CD4-positive, alpha-beta T cell (primary cell): Measurements from ENCODE around the gene MIOX. TPM values are rescaled to one million over a fixed set of nuclear protein-coding genes. Genes with fewer than 3 reads are reported as not detected.

ENCODE experiments used
- ATAC-seq: fragments of 200-7000 bp; cut with Tn5 transposase; one replicate; pipeline ENCODE4 v1.10.0; 2022; ENCODE audit warnings: mild to moderate bottlenecking; ENCODE audit not compliant: poor library complexity
- CTCF ChIA-PET: fragments of 350-600 bp; sonication (Branson Sonifier 250); formaldehyde crosslinking; loops from one replicate; lab custom pipeline; 2021; ENCODE audit warnings: antibody characterized with exemption, inconsistent platforms; lab: Charles Lee
- POLR2A ChIA-PET: fragments of 350-600 bp; sonication (Branson Sonifier 250); formaldehyde crosslinking; loops from one replicate; lab custom pipeline; 2021; ENCODE audit warnings: antibody characterized with exemption, inconsistent platforms; lab: Charles Lee
- DNase-seq, 14 experiments: peaks; one replicate each; pipeline ENCODE4 v3.0.0-alpha.2; 2013 to 2020; ENCODE audit warnings: mixed read lengths in 2 of 14
- H3K27ac ChIP-seq, 2 donors: one replicate each; pipeline versions ENCODE4 v1.5.1 to v1.7.0; 2013; ENCODE audit warnings: low read length in 2 of 2, low read depth in 1 of 2, mild to moderate bottlenecking in 1 of 2
- H3K27me3 ChIP-seq, 2 experiments: 1 replicate in 1 of 2; 2 replicates in 1 of 2; pipeline versions ENCODE4 v1.6.1 to v1.7.0; 2013; ENCODE audit warnings: low read length in 2 of 2, control low read depth in 1 of 2, mild to moderate bottlenecking in 1 of 2, moderate library complexity in 1 of 2; ENCODE audit not compliant: insufficient read depth in 2 of 2, control insufficient read depth in 1 of 2
- H3K36me3 ChIP-seq: one replicate; pipeline ENCODE4 v1.6.1; 2013; ENCODE audit warnings: low read length, control low read depth; ENCODE audit not compliant: insufficient read depth
- H3K4me1 ChIP-seq: one replicate; pipeline ENCODE4 v1.6.1; 2013; ENCODE audit warnings: low read length, control low read depth; ENCODE audit not compliant: insufficient read depth
- H3K4me3 ChIP-seq: one replicate; pipeline ENCODE4 v1.5.1; 2013; ENCODE audit warnings: mild to moderate bottlenecking, low read length, moderate library complexity
- H3K9me3 ChIP-seq, 2 experiments: 1 replicate in 1 of 2; 2 replicates in 1 of 2; pipeline versions ENCODE4 v1.6.1 to v1.7.0; 2013; ENCODE audit warnings: low read length in 2 of 2, mild to moderate bottlenecking in 2 of 2, control low read depth in 1 of 2, moderate library complexity in 1 of 2; ENCODE audit not compliant: control insufficient read depth in 1 of 2, insufficient read depth in 1 of 2
- H3K27ac Mint-ChIP-seq: one replicate; pipeline ENCODE4 v1.8.0; 2020; ENCODE audit warnings: mixed read lengths
- H3K27me3 Mint-ChIP-seq: one replicate; pipeline ENCODE4 v1.8.0; 2021; ENCODE audit warnings: mixed read lengths
- H3K36me3 Mint-ChIP-seq: one replicate; pipeline ENCODE4 v1.8.0; 2021; ENCODE audit warnings: low read depth, mixed read lengths
- H3K4me1 Mint-ChIP-seq: one replicate; pipeline ENCODE4 v1.8.0; 2021; ENCODE audit warnings: low read depth, mixed read lengths
- H3K4me3 Mint-ChIP-seq: one replicate; pipeline ENCODE4 v1.8.0; 2020; ENCODE audit warnings: mild to moderate bottlenecking, mixed read lengths
- H3K9me3 Mint-ChIP-seq: one replicate; pipeline ENCODE4 v1.8.0; 2020; ENCODE audit warnings: mixed read lengths
- intact Hi-C, 2 experiments: fragments of 100-400 bp; cut with DNase I in 1 of 2; cut with micrococcal nuclease in 1 of 2; formaldehyde crosslinking; loops; one replicate each; pipeline versions ENCODE4 v1.15.1 to v1.9.0; 2023 to 2025; cut with DNase I, micrococcal nuclease
- total RNA-seq, 174 experiments: library from RNA in 2 of 174; stranded (reverse) in 2 of 174; gene quantifications; one replicate each; pipeline ENCODE4 v1.2.3 and lab custom pipeline; 2021 to 2026
- TF ChIP-seq, protein P1 (sequence below): fragments of 200-600 bp; IDR thresholded peaks from one replicate; pipeline ENCODE4 v1.8.0; 2022; ENCODE audit warnings: antibody characterized with exemption, mild to moderate bottlenecking

MIOX gene
- total RNA-seq, 2 experiments from 2014 or later, result not detected

DNA sequence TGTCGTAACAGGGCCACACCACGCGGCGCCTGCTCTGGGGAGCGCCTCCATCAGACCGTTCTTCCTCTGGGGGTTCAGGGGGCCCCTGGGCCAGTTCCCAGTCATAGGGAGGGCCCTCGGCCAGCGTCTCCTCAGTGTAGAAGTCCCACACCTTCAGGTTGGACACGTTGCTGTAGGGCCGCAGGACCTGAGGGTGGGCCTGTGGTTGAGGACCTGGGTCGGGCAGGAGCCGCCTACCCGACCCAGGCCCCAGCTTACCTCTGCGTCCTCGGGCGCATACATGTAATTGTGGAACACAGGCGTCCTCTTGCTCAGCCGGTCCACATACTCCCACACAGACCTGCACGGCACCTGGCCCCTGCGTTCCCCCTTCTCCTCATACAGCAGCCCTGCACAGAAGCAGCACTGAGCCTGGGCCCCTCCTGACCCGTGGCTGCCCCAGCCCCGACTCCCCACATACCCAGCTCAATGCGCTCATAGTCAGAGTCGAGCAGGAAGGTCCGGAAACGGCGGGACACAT, 32.0 kb upstream of the MIOX start:
- no peak for ATAC-seq
- H3K4me3 Mint-ChIP-seq, result no peak overlapping the region
- ChIA-PET CTCF (no interaction called here), POLR2A (interaction anchor here (1.0 kb wide), 1 partner anchor 15 kb away, joined by 4 read pairs; no protein-coding TSS in a partner anchor)
- intact Hi-C loops, result loop anchor here in 1 of 2 experiments (5.0 kb wide), 1 partner anchor 43 kb away; no protein-coding TSS in a partner anchor
- no peak overlapping the region for H3K27ac Mint-ChIP-seq
- Histone ChIP-seq H3K27ac (no peak overlapping the region), H3K4me3 (no peak overlapping the region), H3K9me3 (no peaks in the 10 kb centered on the region), H3K27me3 (no peaks in the 10 kb centered on the region), H3K4me1 (peaks cover 2% of the 10 kb centered on the region), H3K36me3 (peaks cover 82% of the 10 kb centered on the region)
- TF ChIP-seq, protein P1, sequence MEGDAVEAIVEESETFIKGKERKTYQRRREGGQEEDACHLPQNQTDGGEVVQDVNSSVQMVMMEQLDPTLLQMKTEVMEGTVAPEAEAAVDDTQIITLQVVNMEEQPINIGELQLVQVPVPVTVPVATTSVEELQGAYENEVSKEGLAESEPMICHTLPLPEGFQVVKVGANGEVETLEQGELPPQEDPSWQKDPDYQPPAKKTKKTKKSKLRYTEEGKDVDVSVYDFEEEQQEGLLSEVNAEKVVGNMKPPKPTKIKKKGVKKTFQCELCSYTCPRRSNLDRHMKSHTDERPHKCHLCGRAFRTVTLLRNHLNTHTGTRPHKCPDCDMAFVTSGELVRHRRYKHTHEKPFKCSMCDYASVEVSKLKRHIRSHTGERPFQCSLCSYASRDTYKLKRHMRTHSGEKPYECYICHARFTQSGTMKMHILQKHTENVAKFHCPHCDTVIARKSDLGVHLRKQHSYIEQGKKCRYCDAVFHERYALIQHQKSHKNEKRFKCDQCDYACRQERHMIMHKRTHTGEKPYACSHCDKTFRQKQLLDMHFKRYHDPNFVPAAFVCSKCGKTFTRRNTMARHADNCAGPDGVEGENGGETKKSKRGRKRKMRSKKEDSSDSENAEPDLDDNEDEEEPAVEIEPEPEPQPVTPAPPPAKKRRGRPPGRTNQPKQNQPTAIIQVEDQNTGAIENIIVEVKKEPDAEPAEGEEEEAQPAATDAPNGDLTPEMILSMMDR, result no peak
- H3K36me3 Mint-ChIP-seq, result peaks cover 73% of the 10 kb centered on the region
- no peaks in the 10 kb centered on the region for H3K27me3 Mint-ChIP-seq
- DNase-seq, result no peak
- H3K4me1 Mint-ChIP-seq, result no peaks in the 10 kb centered on the region
- no peaks in the 10 kb centered on the region for H3K9me3 Mint-ChIP-seq

DNA sequence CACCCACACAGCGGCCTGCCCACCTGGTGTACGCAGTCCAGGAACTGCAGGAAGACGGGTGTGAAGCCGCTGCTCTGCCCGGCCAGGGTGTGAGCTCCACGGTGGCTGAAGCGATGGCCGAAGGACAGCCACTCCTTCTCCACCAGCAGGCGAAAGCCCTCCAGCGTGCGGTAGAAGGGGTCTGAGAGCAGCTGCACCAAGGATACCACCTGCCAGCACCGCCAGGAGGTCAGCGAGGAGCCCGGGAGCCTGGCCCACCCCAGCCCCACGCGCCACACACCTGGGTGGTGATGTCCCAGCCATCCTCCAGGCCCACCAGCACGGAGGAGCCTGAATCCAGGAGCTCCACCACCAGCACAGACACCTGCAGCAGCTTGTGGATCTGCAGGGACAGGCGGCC, 31.5 kb upstream of the MIOX start:
- CTCF ChIA-PET, result no interaction called here
- H3K27ac Mint-ChIP-seq, result no peak overlapping the region

DNA sequence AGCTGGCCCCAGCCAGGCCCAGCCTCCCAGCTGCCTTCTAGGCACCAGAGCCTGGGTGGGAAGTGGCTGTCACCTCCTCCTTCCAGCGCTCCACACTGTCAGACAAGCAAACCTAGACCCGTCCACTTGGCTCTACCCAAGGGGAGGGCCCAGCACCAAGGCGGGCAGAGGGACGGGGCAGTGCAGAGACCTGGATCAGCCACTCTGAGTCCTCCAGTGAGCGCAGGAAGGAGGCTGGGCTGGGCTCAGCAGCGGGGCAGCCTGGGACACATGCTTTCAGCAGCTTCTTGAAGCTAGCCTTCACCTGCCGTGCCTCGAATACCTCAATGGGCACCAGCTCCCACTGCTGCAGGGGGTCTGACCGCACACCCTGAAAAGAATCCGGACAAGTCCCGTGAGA, 30.6 kb upstream of the MIOX start:
- ChIA-PET POLR2A (no interaction called here), CTCF (no interaction called here)
- no peaks in the 10 kb centered on the region for H3K9me3 Mint-ChIP-seq
- Histone ChIP-seq H3K9me3 (no peaks in the 10 kb centered on the region), H3K27me3 (no peaks in the 10 kb centered on the region), H3K4me3 (no peak overlapping the region), H3K4me1 (peaks cover 2% of the 10 kb centered on the region), H3K27ac (no peak overlapping the region), H3K36me3 (peaks cover 86% of the 10 kb centered on the region)
- no peak for DNase-seq
- no peak for ATAC-seq
- TF ChIP-seq, protein P1, result no peak
- H3K4me1 Mint-ChIP-seq, result no peaks in the 10 kb centered on the region
- H3K27me3 Mint-ChIP-seq, result no peaks in the 10 kb centered on the region
- peaks cover 70% of the 10 kb centered on the region for H3K36me3 Mint-ChIP-seq
- no peak overlapping the region for H3K27ac Mint-ChIP-seq
- H3K4me3 Mint-ChIP-seq, result no peak overlapping the region
- intact Hi-C loops, result no loop called here

More for the DNA sequence above, 31.5 kb upstream of the MIOX start:
- Mint-ChIP-seq H3K36me3 (peaks cover 69% of the 10 kb centered on the region), H3K4me1 (no peaks in the 10 kb centered on the region), H3K4me3 (no peak overlapping the region), H3K9me3 (no peaks in the 10 kb centered on the region), H3K27me3 (no peaks in the 10 kb centered on the region)
- POLR2A ChIA-PET, result interaction anchor here (1.0 kb wide), 1 partner anchor 14 kb away, joined by 4 read pairs; no protein-coding TSS in a partner anchor
- intact Hi-C loops, result no loop called here
- TF ChIP-seq, protein P1, result no peak
- DNase-seq (no peak), ATAC-seq (no peak)
- Histone ChIP-seq H3K27ac (no peak overlapping the region), H3K4me1 (peaks cover 2% of the 10 kb centered on the region), H3K9me3 (no peaks in the 10 kb centered on the region), H3K27me3 (no peaks in the 10 kb centered on the region), H3K36me3 (peaks cover 85% of the 10 kb centered on the region), H3K4me3 (no peak overlapping the region)
